ENCODE data around the gene NBAS. TPM values are rescaled to one million over a fixed set of nuclear protein-coding genes. Genes with fewer than 3 reads are reported as not detected.

NBAS gene
- polyA plus RNA-seq, 1 donor from 2014 or later = 31.9 TPM

- Histone ChIP-seq H3K9me2 (ENCODE audit: insufficient read depth, low read length) (no peaks in the 10 kb centered on the region), H3K4me3 (ENCODE audit: low read length) (no peak overlapping the region), H3K27ac (ENCODE audit: low read length) (no peak overlapping the region), H3K79me2 (replicated peaks; ENCODE audit: insufficient read depth, low read length) (no peaks in the 10 kb centered on the region), H3K9ac (ENCODE audit: low read length) (no peak overlapping the region), H3F3A (ENCODE audit: insufficient read depth, low read length, poor library complexity, severe bottlenecking) (no peaks in the 10 kb centered on the region), H3K36me3 (ENCODE audit: insufficient read depth, low read length) (no peaks in the 10 kb centered on the region), H4K20me1 (ENCODE audit: insufficient read depth) (no peaks in the 10 kb centered on the region), H3K27me3 (ENCODE audit: insufficient read depth, low read depth, low read length) (no peaks in the 10 kb centered on the region), H2AFZ (ENCODE audit: low read depth, low read length) (no peak overlapping the region), H3K9me3 (ENCODE audit: low read length) (no peaks in the 10 kb centered on the region), H3K4me2 (ENCODE audit: low read length) (no peak overlapping the region)
- TF ChIP-seq EZH2 (IDR thresholded peaks at IDR 0.05; ENCODE audit: borderline replicate concordance, insufficient read depth, low read length, poor library complexity, severe bottlenecking) (no peak), EP300 (conservative IDR thresholded peaks at IDR 0.05; ENCODE audit: poor library complexity, severe bottlenecking) (no peak), CTCF (IDR thresholded peaks at IDR 0.05; ENCODE audit: poor library complexity, severe bottlenecking) (no peak), REST (IDR thresholded peaks at IDR 0.05; ENCODE audit: borderline replicate concordance) (no peak), RAD21 (conservative IDR thresholded peaks at IDR 0.05) (no peak), SMC3 (conservative IDR thresholded peaks at IDR 0.05; ENCODE audit: poor library complexity) (no peak), TAF1 (IDR thresholded peaks at IDR 0.05; ENCODE audit: low read depth) (no peak), MXI1 (conservative IDR thresholded peaks at IDR 0.05; ENCODE audit: poor library complexity, severe bottlenecking) (no peak), POLR2AphosphoS5 (IDR thresholded peaks at IDR 0.05) (no peak)
These were observed 245.7 kb downstream of the NBAS start for GRCh38 chr2:15315411-15315810.

- Histone ChIP-seq H3K27ac (ENCODE audit: low read length) (no peak overlapping the region), H3K4me3 (ENCODE audit: low read length) (no peak overlapping the region), H3K27me3 (ENCODE audit: insufficient read depth, low read depth, low read length) (no peaks in the 10 kb centered on the region), H3K79me2 (replicated peaks; ENCODE audit: insufficient read depth, low read length) (no peaks in the 10 kb centered on the region), H3K9ac (ENCODE audit: low read length) (no peak overlapping the region), H3K4me2 (ENCODE audit: low read length) (no peak overlapping the region), H3K9me3 (ENCODE audit: low read length) (no peaks in the 10 kb centered on the region), H3K9me2 (ENCODE audit: insufficient read depth, low read length) (no peaks in the 10 kb centered on the region), H2AFZ (ENCODE audit: low read depth, low read length) (no peak overlapping the region), H3K36me3 (ENCODE audit: insufficient read depth, low read length) (no peaks in the 10 kb centered on the region), H3F3A (ENCODE audit: insufficient read depth, low read length, poor library complexity, severe bottlenecking) (no peaks in the 10 kb centered on the region), H4K20me1 (ENCODE audit: insufficient read depth) (no peaks in the 10 kb centered on the region)
- TF ChIP-seq EP300 (conservative IDR thresholded peaks at IDR 0.05; ENCODE audit: poor library complexity, severe bottlenecking) = no peak
- no peak for TF ChIP-seq CTCF (IDR thresholded peaks at IDR 0.05; ENCODE audit: poor library complexity, severe bottlenecking)
- no peak for TF ChIP-seq EZH2 (IDR thresholded peaks at IDR 0.05; ENCODE audit: borderline replicate concordance, insufficient read depth, low read length, poor library complexity, severe bottlenecking)
- no peak for TF ChIP-seq SMC3 (conservative IDR thresholded peaks at IDR 0.05; ENCODE audit: poor library complexity)
- TF ChIP-seq POLR2AphosphoS5 (IDR thresholded peaks at IDR 0.05) = no peak
- TF ChIP-seq REST (IDR thresholded peaks at IDR 0.05; ENCODE audit: borderline replicate concordance) = no peak
- no peak for TF ChIP-seq TAF1 (IDR thresholded peaks at IDR 0.05; ENCODE audit: low read depth)
- TF ChIP-seq MXI1 (conservative IDR thresholded peaks at IDR 0.05; ENCODE audit: poor library complexity, severe bottlenecking) = no peak
- TF ChIP-seq RAD21 (conservative IDR thresholded peaks at IDR 0.05) = no peak
These were observed 247.5 kb downstream of the NBAS start for GRCh38 chr2:15313657-15314056.

All from neural cell (in vitro differentiated cells).